Right lobe of liver (tissue), 4 donors: Measurements from ENCODE around the gene LRRC75A.

Experiments used
- CTCF ChIP-seq, 4 donors: fragments of 200-600 bp in 3 of 4; fragments of 450-650 bp in 1 of 4; IDR thresholded peaks; one replicate each; pipeline versions ENCODE4 v1.5.1 to v1.8.0; 2016 to 2022; ENCODE audit warnings: antibody characterized with exemption in 4 of 4, mild to moderate bottlenecking in 2 of 4
- POLR2A ChIP-seq: fragments of 450-650 bp; IDR thresholded peaks from one replicate; pipeline ENCODE4 v1.6.1; 2017; ENCODE audit warnings: antibody characterized with exemption, mild to moderate bottlenecking
- donor health status: DM: no; HTN: no; CAD: no.
- donor health status: DM: no; HTN: no; CAD: no.
- donor health status: DM: no; HTN: yes; CAD: no.

DNA sequence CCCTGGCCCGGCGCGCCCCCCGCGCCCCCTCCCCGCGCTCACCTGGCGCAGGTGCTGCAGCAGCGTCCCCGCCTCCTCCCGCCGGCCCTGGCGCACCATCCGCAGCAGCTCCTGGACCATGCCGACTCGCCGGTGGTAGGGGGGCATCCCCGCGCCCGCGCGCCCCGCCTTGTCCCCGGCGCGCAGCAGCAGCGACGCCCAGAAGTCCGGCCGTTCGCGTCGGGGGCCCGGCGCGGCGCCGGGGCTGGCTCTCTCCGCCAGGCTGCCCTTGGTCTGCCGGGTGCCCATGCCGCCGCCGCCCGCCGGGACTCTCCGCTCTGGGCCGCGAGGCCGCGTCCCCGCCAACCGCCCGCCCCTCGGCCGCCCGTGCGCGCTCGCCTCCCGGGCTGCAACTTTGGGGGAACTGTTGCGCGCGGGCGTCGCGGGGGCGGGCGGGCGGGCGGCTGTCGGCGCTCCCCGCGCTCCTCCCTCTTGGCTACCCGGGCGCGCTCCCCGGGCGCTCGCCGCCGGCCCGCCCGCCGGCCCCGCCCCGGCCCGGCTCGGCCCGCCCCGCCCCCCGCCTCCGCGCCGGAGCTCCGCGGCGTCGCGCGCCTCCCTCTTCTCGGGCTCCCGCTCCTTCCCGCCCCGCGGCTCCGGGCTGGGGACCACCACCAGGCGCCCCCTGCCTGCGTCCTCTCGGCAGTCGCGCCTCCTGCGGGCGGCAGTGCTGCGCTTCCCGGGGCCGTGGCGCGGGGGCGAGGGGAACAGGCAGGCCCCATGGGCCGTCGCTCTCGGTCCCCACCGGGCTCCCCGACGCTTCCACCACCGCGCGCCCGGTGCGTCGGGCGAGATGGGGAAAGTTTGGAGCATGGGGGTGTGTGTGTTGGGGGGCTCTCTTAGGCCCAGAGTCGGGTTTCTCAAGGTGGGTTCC is at the start of gene LRRC75A:
- TF ChIP-seq POLR2A (no peak), CTCF (IDR thresholded peaks at IDR 0.05) (no peak)
